Upper lobe of left lung (tissue), 4 donors: ENCODE data around the gene MAPK8IP3.

Experiments used
- CTCF ChIP-seq, 6 experiments: fragments of 450-650 bp in 4 of 6; fragments of 200-600 bp in 2 of 6; sonication (generic) in 2 of 6; IDR thresholded peaks; one replicate each; pipeline ENCODE4 v1.5.1; 2016 to 2019; ENCODE audit warnings: antibody characterized with exemption in 6 of 6
- POLR2AphosphoS5 ChIP-seq, 2 donors: sonication (generic); formaldehyde crosslinking; IDR thresholded peaks; one replicate each; pipeline ENCODE4 v1.5.1; 2017; ENCODE audit warnings: antibody characterized with exemption in 2 of 2

GRCh38 chr16:1674751-1675664 is 31.0 kb upstream of the MAPK8IP3 start:
- no peak for TF ChIP-seq CTCF (IDR thresholded peaks at IDR 0.05)
- TF ChIP-seq POLR2AphosphoS5 (IDR thresholded peaks at IDR 0.05): no peak
